Stimulated activated effector memory CD8-positive, alpha-beta T cell treated with anti-CD3 and anti-CD28 coated beads, Interleukin-12 subunit alpha, Interleukin-12 subunit beta, amount 100 ng/mL, for 72 hours (primary cell): ENCODE measurements around the gene RAX2.
A peak's percentile ranks its signal among the peaks of the same experiment; 100 is the strongest.
"Not testable (repeated sequence)": the region's sequence is repeated elsewhere in the genome, so short reads cannot be mapped to it uniquely, and the experiment has no call there.

Experiments used
- ATAC-seq: fragments of 150-1000 bp; cut with Tn5 transposase; 2 replicates; pipeline ENCODE4 v1.10.0; 2021
- DNase-seq, 2 donors: peaks; one replicate each; pipeline ENCODE4 v3.0.0; 2021 to 2022; ENCODE audit warnings: low spot score in 2 of 2
- H3K27ac Mint-ChIP-seq: one replicate; pipeline ENCODE4 v1.8.0; 2022; ENCODE audit warnings: mild to moderate bottlenecking, mixed read lengths
- H3K36me3 Mint-ChIP-seq: one replicate; pipeline ENCODE4 v1.8.0; 2022; ENCODE audit warnings: mild to moderate bottlenecking, mixed read lengths
- H3K4me1 Mint-ChIP-seq: one replicate; pipeline ENCODE4 v1.8.0; 2022; ENCODE audit warnings: mixed read lengths
- H3K4me3 Mint-ChIP-seq: one replicate; pipeline ENCODE4 v1.8.0; 2022; ENCODE audit warnings: mild to moderate bottlenecking, mixed read lengths
- H3K9me3 Mint-ChIP-seq: one replicate; pipeline ENCODE4 v1.8.0; 2022; ENCODE audit warnings: mixed read lengths

RAX2 gene

DNA sequence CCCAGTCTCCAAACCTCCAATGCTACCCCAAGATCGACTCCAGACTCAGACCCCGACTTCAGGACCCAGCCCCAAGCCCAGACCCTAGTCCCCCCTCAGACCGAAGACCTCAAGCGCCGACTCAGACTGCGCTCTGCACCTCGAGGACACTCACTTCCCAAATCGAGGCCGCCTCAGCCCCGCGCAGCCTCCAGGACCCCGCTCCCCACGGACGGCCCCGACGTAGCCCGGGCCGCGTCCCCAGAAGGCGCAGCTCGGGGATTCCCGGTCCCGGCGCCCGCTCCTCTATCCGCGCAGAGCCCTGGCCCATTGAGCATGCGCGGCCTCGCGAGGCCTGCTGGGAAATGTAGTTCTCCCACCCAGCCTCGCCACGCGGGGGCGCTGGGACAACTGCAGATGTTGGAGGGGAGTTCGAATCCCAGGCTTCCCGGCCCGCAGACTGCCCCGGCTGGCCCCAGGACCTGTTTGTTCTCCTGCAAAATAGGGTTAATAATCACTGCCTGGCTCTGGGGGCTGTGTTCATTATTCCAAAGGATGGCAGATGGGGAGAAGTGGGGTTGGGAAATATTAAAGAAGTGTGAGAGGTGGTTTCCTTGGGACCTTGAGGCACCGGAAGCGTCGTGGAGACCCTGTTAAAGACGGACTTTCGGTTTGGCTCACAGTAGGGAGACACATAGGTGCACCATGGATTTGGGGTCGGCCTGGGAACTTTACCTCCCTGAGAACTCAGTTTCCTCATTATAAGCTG is 10.5 kb downstream of the RAX2 start, which contains the start of gene APBA3:
TSS of gene APBA3 (minus strand) at position 311 of the 748 bp plus-strand sequence. CDS start 1,428 bp downstream, outside the sequence.
- Mint-ChIP-seq H3K36me3 (peaks cover 89% of the 10 kb centered on the region), H3K9me3 (no peaks in the 10 kb centered on the region), H3K4me3 (peak within 1 kb of the TSS; percentile 99), H3K4me1 (peaks cover 37% of the 10 kb centered on the region), H3K27ac (peak within 1 kb of the TSS; percentile 99)
- ATAC-seq (peak; percentile 72), DNase-seq (peak; percentile 98 to 99)

DNA sequence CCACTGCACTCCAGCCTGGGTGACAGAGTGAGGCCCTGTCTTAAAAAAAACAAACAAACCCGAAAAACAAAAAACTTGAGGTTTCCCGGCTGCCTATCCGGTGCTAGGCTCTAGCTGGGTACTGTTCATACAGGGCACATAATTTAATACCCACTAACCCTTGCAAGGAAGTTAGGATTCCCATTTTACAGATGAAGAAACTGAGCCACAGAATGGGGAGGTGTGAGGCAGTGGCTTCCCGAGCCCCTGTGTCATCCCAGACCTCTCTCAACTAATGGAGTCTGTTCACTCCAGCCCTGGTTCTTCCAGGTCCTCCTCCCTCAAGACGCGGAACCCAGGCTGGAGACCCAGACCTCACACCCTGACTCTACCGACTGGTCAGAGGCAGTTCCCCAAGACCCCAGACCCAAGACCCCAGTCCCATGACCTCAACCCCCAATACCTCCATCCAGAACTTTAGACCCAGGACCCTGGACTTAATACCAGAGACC is 11.1 kb downstream of the RAX2 start:
- H3K4me1 Mint-ChIP-seq, result peaks cover 32% of the 10 kb centered on the region
- peaks cover 89% of the 10 kb centered on the region for H3K36me3 Mint-ChIP-seq

GRCh38 chr19:3759482-3760254 is 12.4 kb downstream of the RAX2 start:
- peaks cover 39% of the 10 kb centered on the region for H3K4me1 Mint-ChIP-seq
- no peak for ATAC-seq
- peaks cover 89% of the 10 kb centered on the region for H3K36me3 Mint-ChIP-seq
- peak overlapping the region; percentile 99 for H3K27ac Mint-ChIP-seq
- DNase-seq, result no peak
- no peaks in the 10 kb centered on the region for H3K9me3 Mint-ChIP-seq
- H3K4me3 Mint-ChIP-seq, result peak overlapping the region; percentile 99

More for the DNA sequence above, 11.1 kb downstream of the RAX2 start:
- DNase-seq, result no peak
- peak overlapping the region; percentile 99 for H3K27ac Mint-ChIP-seq
- no peak for ATAC-seq
- no peaks in the 10 kb centered on the region for H3K9me3 Mint-ChIP-seq
- H3K4me3 Mint-ChIP-seq, result peak overlapping the region; percentile 99

GRCh38 chr19:3758297-3758696 is 13.7 kb downstream of the RAX2 start:
- not testable (repeated sequence) for DNase-seq, H3K9me3 Mint-ChIP-seq, H3K27ac Mint-ChIP-seq, ATAC-seq
- Mint-ChIP-seq H3K4me3 (peak overlapping the region; percentile 99), H3K4me1 (peaks cover 40% of the 10 kb centered on the region), H3K36me3 (peaks cover 89% of the 10 kb centered on the region)

DNA sequence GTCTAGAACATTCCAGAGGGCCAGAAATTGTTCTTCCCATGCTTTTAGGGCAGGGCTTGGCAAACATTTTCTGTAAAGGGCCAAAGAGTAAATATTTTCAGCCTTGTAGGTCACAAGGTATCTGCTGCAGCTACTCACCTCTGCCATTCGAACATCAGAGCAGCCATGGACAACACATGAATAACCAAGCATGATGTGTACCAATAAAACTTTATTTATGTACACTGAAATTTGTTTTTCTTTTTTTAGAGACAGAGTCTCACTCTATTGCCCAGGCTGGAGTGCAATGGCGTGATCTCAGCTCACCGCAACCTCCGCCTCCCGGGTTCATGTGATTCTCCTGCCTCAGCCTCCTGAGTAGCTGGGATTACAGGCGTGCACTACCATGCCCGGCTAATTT is 14.3 kb downstream of the RAX2 start:
- not testable (repeated sequence) for DNase-seq, H3K27ac Mint-ChIP-seq, ATAC-seq, H3K4me3 Mint-ChIP-seq, H3K9me3 Mint-ChIP-seq
- Mint-ChIP-seq H3K36me3 (peaks cover 86% of the 10 kb centered on the region), H3K4me1 (peaks cover 34% of the 10 kb centered on the region)

GRCh38 chr19:3753631-3754410 is 18.2 kb downstream of the RAX2 start:
- no peak for ATAC-seq
- H3K4me3 Mint-ChIP-seq, result no peak overlapping the region
- peaks cover 71% of the 10 kb centered on the region for H3K36me3 Mint-ChIP-seq
- no peak for DNase-seq
- H3K4me1 Mint-ChIP-seq, result peaks cover 8% of the 10 kb centered on the region
- H3K9me3 Mint-ChIP-seq, result no peaks in the 10 kb centered on the region
- no peak overlapping the region for H3K27ac Mint-ChIP-seq

DNA sequence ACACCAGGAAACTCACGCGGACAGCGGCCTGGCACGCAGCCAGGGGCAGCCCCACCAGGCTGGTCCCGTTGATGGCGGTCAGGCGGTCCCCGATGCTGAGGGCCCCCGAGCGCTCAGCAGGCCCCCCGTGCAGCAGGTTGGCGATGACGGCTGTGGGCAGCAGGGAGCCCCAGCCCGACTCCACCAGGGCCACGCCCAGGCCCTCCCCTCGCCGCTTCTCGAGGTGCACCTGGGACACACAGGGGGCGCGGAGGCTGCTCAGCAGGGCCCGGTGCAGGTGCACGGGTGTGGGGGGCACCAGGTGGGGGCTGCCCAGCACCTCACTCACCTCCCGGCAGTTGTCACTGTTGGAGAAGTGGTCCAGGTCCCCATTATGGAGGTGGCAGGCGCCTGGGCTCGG is 19.5 kb downstream of the RAX2 start:
- H3K4me1 Mint-ChIP-seq, result peaks cover 8% of the 10 kb centered on the region
- H3K9me3 Mint-ChIP-seq, result no peaks in the 10 kb centered on the region
- no peak for DNase-seq
- H3K27ac Mint-ChIP-seq, result no peak overlapping the region
- H3K36me3 Mint-ChIP-seq, result peaks cover 58% of the 10 kb centered on the region
- H3K4me3 Mint-ChIP-seq, result no peak overlapping the region
- no peak for ATAC-seq

GRCh38 chr19:3751236-3751635 is 20.8 kb downstream of the RAX2 start:
- Mint-ChIP-seq H3K4me1 (peaks cover 8% of the 10 kb centered on the region), H3K9me3 (no peaks in the 10 kb centered on the region), H3K27ac (no peak overlapping the region), H3K4me3 (no peak overlapping the region), H3K36me3 (peaks cover 45% of the 10 kb centered on the region)
- ATAC-seq (no peak), DNase-seq (no peak)

DNA sequence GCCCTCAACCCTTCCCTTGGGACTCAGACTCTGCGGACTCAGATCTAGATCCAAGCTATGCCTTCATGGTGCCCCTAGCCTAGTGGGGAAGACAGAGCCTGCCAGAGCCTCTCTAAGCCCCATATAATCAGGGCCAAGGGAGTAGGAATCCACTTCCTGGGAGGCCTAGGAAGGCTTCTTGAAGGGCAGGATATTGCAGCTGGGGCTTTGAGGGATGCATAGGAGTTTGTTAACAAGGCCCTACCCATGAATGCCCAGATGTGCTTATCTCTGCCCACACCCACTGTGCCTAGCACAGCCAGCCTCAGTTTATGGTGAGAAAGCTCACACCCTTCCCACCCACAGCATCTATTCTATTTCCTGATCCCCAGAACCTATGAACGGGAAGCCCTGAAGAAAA is 21.8 kb downstream of the RAX2 start:
- no peak for DNase-seq
- peaks cover 6% of the 10 kb centered on the region for H3K4me1 Mint-ChIP-seq
- peaks cover 35% of the 10 kb centered on the region for H3K36me3 Mint-ChIP-seq
- no peak overlapping the region for H3K4me3 Mint-ChIP-seq
- H3K9me3 Mint-ChIP-seq, result no peaks in the 10 kb centered on the region
- ATAC-seq, result no peak
- H3K27ac Mint-ChIP-seq, result no peak overlapping the region

DNA sequence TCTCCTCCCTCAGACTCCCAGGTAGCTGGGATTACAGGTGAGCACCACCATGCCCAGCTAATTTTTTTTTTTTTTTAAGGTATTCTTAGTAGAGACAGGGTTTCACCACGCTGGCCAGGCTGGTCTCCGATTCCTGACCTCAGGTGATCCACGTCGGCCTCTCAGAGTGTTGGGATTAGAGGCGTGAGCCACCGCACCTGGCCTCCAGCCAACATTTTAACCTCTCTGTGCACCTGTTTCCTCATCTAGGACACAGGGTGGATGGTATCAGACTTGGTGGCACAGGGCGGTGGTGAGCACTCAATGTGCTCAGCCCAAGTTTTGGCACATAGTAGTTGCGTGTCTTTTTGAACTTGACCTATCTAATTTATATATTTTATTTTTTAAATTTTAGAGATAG is 23.1 kb downstream of the RAX2 start:
- Mint-ChIP-seq H3K9me3 (no peaks in the 10 kb centered on the region), H3K36me3 (peaks cover 29% of the 10 kb centered on the region), H3K4me1 (no peaks in the 10 kb centered on the region), H3K27ac (no peak overlapping the region), H3K4me3 (no peak overlapping the region)
- ATAC-seq (no peak), DNase-seq (no peak)

DNA sequence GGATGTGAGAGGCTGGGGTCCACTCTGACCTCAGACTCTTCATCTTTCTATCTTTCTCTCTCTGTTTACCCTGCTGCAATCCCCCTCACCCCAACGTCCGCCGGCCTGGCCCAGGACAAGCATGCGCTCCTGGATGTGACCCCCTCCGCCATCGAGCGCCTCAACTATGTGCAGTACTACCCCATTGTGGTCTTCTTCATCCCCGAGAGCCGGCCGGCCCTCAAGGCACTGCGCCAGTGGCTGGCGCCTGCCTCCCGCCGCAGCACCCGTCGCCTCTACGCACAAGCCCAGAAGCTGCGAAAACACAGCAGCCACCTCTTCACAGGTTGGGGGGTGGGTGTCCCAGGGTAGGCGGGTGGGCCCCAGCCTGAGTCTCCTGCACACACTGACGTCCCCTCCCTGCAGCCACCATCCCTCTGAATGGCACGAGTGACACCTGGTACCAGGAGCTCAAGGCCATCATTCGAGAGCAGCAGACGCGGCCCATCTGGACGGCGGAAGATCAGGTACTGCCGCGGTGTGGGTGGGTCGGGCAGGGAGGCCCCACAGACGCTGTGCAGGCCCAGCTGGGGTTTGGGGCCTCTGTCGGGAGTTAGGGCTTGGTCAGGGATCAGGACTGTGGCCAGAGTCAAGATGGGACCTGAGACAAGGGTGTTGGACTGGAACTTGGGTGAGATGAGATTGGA is 25.5 kb downstream of the RAX2 start:
- H3K9me3 Mint-ChIP-seq, result no peaks in the 10 kb centered on the region
- no peak overlapping the region for H3K4me3 Mint-ChIP-seq
- H3K4me1 Mint-ChIP-seq, result no peaks in the 10 kb centered on the region
- H3K27ac Mint-ChIP-seq, result no peak overlapping the region
- ATAC-seq (no peak), DNase-seq (no peak)
- H3K36me3 Mint-ChIP-seq, result peaks cover 19% of the 10 kb centered on the region

- ATAC-seq (peak; percentile 28), DNase-seq (no peak)
- Mint-ChIP-seq H3K36me3 (peaks cover 13% of the 10 kb centered on the region), H3K4me1 (no peaks in the 10 kb centered on the region), H3K4me3 (no peak overlapping the region), H3K9me3 (no peaks in the 10 kb centered on the region), H3K27ac (no peak overlapping the region)
These were observed 26.5 kb downstream of the RAX2 start for GRCh38 chr19:3745363-3746045.

DNA sequence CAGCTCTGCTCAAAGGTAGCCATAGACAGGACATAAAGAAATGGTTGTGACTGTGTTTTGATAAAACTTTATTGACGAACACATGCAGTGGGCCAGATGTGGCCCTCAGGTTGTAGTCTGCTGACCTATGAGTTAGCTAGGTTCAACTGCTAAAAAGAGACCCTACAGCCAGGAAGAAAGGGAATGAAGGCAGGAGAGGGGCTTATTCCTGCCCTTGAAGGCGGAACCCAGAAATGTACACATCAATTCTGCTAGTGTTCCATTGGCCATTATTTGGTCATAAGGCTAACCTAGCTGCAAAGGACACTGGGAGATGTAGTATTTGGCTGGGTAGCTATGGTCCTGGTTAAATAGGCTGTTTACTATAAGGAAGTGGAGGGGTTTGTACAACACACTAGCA is 28.5 kb downstream of the RAX2 start:
- Mint-ChIP-seq H3K4me1 (no peaks in the 10 kb centered on the region), H3K27ac (no peak overlapping the region), H3K4me3 (no peak overlapping the region), H3K36me3 (no peaks in the 10 kb centered on the region), H3K9me3 (no peaks in the 10 kb centered on the region)
- no peak for DNase-seq
- ATAC-seq, result no peak

GRCh38 chr19:3740431-3740830 is 31.6 kb downstream of the RAX2 start:
- H3K36me3 Mint-ChIP-seq, result no peaks in the 10 kb centered on the region

More at GRCh38 chr19:3740431-3740830, 31.6 kb downstream of the RAX2 start:
- H3K9me3 Mint-ChIP-seq, result no peaks in the 10 kb centered on the region
- no peak overlapping the region for H3K4me3 Mint-ChIP-seq
- ATAC-seq (no peak), DNase-seq (no peak)
- no peak overlapping the region for H3K27ac Mint-ChIP-seq
- peaks cover 6% of the 10 kb centered on the region for H3K4me1 Mint-ChIP-seq
